Measurements from ENCODE around the gene URI1.
A peak's percentile ranks its signal among the peaks of the same experiment; 100 is the strongest.

URI1 gene

DNA sequence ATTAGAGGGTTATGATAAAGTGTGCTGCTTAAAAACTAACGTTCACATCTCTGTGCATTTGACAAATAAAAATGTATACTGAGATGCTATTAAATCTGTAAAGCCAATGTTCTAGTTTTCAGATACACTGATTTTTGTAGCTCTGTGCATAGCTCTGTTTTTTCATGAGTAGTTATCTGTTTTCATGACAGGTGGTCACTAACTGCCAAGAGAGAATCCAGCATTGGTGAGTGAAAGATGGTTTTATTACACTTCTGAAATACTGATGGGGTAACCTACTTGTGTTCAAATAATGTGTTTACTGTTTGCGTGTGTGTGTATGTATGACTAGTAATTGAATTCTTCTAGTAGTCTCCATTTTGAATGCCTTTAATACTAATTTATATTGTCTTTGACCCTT, 29.0 kb downstream of the URI1 start:
- DNase-seq (ENCODE audit: low spot score), result no peak

DNA sequence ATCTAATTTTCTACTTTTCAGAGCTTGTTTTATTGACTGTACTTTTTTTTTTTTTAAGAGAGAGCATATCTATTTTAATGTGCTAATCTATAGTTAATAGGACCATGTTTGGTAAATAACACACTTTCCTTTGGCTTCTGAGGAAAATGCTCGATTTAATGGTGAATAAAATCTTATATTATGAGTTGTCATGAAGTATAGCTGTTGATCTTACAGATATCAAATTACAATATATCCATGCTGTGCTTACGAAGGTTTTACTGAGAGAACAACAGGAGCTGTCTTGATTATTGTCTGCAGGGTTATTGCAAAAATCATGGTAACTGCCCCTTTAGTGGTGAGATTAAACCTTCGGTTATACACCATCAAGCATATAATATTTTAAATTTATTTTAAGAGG, 29.6 kb downstream of the URI1 start:
- no peak for DNase-seq (ENCODE audit: low spot score)

DNA sequence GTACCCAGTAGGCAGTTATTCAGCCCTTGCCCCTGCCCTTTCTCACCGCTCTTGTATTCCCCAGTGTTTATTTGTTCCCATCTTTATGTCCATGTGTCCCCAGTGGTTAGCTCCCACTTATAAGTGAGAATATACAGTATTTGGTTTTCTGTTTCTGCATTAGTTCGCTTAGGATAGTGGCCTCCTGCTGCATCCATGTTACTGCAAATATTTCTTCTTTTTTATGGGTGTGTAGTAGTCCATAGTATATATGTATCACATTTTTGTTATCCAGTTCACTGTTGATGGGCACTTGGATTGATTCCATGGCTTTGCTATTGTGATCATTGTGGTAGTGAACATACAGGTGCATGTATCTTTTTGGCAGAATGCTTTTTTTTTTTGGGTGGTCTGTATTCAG, 32.7 kb downstream of the URI1 start:
- DNase-seq (ENCODE audit: low spot score), result no peak

DNA sequence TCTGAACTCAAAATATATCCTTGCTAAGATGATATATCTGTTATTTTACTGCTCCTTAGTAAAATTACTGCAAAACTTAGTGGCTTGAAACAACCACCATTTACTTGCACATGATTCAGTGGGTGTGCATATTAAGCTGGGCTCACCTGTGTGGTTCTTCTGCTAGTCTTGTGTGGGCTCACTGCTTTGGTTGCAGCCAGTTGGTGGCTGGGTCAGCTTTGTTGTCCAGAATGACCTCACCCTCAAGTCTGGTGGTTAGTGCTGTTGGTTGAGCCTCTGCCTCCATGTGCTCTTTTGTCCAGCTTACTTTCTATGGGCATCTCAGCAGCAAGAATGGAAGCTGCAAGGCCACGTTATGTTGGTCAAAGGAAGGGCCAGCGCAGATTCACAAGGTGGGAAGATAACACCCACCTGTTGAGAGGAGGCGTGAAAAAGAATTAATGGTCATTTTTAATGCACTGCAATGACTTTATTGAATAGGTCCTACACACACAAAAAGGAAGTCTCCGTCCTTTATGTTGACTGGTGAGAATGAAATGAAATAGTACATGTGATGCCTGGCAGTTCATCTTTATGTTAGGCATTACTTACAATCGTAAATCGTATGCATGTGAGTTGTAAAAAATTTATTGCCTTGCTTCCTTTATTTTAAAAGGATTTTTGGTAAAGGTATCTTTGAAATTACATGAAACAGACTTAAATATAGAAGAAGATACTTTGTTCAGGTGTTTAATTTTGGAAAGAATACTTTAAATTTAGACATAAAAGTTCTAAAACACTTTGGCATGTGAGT, 34.3 kb downstream of the URI1 start:
- DNase-seq (ENCODE audit: low spot score), result no peak

DNA sequence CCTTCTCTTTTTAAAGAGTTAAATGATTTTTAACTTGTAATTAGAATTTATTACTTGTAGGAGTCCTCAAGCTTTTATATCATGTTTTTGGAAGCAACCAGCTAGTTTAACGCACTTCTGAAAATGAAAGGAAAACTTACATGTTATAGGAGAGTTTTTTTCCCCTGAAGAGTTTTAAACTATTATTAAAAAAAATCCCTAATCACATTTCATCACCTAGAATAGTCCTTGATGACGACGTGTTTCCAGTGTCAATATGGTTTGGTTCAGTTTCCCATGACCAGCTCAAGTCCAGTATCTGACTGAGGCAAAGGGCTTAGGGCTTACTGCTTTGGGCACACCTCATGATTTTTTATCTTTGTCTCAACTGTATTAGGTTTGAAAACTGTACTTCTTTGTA, 36.0 kb downstream of the URI1 start:
- DNase-seq (ENCODE audit: low spot score), result no peak

DNA sequence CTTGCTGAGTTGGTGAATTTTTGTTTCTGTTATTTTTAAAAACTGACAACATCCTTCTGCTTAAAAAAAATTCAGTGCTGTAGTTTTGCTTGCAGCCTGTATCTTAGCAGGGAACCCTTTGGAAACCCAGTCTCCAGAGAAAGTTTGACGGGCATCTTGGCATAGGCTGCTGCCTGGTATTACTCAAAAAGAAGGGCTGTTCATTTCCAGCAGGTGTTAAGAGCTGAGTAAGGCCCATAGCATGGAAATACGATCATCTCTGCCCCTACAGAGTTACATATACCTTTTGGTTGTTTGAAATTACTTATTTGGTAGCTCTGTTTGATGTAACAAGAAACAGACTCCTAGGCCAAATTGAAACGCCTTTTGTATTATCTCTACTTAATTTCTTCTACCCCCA, 41.5 kb downstream of the URI1 start:
- no peak for DNase-seq (ENCODE audit: low spot score)

DNA sequence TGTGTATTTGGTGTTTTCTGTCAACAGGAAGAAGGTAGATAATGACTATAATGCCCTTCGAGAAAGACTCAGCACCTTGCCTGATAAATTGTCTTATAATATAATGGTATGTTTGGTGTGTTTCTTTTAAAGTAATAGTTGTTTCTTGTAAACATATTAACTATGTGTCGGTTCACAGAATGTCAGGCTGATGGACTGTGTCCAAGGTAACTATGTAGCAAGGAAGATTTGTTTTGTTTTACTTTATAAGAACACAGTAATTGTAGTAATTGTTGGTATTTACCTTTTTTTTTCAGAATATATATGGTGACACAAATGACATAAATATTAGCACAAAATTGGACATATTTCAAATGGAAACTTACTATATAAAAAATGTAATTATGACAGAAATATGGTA, 43.2 kb downstream of the URI1 start:
- DNase-seq (ENCODE audit: low spot score), result no peak

DNA sequence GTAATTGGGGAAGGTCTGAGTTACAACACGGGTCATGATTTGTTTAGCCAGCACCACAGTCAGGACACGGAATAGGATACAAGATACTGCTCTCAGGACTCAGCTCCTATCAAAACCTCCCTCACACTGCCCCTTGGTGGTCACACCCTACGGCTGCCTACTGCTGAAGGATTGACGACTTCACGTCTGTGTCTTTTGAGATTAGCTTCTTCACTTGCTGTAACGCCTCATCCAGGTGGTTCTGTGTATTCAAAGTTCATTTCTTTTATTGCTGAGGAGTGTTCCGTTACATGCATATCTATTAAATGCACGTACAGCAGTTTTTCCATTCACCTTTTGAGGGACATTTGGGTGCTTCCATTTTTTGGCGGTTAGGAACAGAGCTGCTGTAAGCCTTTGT, 46.3 kb downstream of the URI1 start:
- no peak for DNase-seq (ENCODE audit: low spot score)

DNA sequence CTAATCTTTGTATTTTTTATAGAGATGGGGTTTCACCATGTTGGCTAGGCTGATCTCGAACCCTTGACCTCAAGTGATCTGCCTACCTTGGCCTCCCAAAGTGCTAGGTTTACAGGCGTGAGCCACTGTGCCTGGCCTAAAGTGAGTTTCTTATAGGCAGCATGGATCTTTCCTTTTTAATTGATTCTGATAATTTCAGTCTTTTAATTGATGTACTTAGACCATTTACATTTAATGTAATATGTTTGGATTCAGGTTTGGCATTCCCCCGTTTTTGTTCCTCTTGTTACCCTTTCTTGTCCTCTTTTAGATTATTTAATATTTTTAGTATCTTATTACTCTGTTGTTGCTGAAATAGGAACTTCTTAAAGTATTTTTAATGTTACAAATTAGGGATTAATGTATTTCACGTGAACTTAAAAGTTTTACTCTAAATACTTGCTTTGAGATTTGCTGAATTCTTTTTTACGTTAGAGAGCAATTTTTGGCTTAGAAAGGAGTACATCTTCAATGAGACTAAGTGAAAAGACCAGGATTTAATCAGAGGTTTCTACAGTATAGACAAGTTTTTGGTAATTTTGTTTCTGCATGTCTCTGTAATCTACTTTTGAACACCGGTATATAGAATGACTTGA, 50.3 kb downstream of the URI1 start:
- DNase-seq (ENCODE audit: low spot score), result no peak

DNA sequence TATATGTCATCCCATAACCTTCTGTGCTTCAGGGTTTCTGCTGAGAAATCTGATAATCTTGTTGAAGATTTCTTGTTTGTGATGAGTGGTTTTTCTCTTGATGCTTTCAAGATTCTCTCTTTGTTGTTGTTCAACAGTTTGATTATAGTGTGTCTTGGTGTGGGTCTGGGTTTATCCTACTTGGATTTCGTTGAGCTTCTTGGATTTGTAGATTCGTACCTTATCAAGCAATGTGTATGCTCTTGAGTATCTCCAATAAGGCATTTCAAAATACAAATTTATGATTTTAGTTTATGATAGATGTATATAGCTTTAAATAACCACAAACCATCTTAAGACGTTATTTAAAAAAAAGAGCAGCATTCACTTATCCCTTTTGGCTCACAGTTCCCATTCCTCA, 57.5 kb downstream of the URI1 start:
- DNase-seq (ENCODE audit: low spot score), result no peak

DNA sequence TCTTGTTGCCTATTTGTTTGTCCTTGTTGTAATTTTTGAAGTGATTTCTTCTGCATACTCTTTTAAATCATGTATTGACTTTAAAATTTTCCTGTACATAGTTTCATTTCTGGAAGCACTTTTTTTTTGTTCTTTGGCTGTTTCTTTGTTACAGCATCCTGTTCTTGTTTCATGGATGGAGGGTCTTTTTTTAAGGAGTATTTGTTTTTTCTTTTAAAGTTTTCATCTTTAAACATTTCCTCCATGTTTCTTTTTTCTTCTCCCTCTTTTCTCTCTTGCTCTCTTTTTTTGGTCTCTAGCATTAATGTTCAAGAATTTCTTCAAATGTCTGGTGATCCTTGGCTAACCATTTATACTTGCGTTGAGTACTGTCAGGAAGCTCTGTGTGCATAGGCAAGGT, 58.8 kb downstream of the URI1 start:
- DNase-seq (ENCODE audit: low spot score), result no peak

DNA sequence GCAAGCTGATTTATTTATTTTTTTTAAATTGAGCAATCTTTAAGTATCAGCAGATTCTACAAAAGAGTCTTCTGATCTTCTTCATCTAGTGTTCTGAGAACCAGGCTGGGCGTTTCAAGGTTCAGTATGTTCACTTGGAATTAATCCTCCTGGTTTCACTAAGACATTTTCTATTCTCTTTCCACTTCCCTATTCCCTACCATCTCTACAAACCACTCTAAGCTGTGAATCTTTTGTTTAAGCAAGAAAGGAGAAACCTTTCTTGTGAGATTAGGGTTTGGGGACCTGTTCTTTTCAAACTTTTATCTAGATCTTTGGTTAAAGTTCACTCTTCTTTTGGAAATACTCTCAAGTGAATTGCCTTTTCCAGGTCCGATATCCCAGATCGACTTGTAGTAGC, 59.3 kb downstream of the URI1 start:
- DNase-seq (ENCODE audit: low spot score), result no peak

DNA sequence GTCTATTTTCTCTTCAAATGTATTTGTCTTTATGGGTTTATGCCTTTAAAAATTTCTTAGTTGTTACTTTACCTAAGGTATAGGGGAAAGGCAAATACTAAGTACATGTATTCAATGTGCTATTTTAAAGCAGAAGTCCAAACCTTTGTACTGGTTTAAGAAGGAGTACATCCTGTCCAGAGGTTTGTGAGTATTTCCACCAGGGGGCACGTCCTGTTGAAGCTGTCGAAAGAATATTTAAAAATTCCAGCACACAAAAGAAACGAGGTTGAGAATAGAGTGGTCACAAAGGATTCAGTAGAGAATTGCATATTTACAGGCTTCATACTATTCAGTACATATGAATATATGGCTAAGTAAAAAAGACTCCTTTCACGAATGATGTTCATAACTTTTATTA, 59.8 kb downstream of the URI1 start:
- DNase-seq (ENCODE audit: low spot score), result peak; percentile 26

DNA sequence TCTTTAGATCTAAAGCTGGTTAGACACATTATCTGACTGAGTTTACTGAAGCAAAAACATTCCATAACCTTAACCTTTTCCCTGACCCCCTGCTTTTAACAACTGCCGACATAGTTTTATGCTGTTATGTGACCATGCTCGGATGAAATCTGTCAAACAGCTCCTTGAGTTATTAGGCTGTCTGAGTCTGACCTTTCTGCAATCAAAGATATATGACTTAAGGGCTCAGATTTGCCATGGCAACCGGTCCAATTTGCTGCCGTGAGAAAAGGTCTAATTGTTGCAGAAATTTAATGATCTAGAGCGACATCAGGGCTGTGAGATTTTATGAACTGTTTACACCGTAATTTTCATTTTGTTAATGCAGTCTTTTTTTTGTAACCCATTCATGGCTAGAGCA, 61.8 kb downstream of the URI1 start:
- DNase-seq (ENCODE audit: low spot score), result no peak

DNA sequence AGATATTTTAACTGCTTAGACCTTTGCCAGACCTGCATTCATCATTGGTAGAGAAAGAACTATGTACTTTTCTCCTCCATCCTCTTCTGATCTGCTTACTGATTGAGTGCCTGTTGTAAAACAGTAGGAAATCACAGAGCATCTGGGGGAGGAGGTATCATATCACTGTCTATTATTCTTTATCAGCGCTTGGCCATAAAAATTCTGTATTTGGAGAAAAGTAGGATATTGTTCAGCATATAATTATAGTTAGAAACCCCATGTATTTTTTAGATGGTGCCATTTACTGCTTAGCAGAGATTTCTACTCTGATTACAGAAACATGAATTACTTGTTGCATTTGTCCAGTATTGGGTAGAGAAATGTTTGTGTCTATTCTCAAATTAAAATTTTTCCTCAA, 62.4 kb downstream of the URI1 start:
- no peak for DNase-seq (ENCODE audit: low spot score)

DNA sequence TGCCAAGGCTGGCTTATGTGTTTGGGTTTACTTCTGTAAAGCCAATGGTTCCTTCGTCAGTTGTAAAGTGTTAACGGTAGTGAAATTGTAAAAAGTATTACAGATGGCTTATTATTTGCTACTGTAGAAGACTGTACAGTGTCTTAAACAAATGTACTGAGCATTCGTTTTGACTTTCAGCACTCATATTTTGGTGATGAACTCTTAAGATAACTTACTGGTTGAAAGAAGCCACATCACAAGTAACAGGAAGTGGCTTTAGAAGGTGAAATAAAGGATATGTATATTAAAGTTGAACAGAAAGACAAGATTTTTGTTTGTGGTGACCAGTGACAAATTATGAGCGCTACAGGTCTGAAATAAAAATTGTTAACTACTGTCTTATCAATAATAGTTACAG, 64.2 kb downstream of the URI1 start:
- DNase-seq (ENCODE audit: low spot score), result no peak

DNA sequence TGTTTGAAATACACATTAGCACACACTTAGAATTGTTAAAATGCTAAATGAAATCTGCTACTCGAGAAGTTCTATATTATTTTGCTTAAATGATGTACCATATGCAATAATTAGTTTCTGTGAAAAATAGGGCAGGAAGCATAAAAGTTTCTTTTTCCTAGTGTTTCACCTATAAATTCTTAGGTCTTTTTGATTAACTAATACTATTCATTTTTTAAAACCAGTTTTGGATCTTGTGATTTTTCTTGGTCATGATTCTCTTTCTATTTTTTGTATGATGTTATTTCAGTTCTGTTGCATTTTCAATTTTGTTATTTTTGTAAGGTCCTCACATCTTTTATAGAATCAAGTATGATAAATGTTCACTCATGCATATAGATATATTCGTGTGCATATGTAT, 66.1 kb downstream of the URI1 start:
- DNase-seq (ENCODE audit: low spot score), result no peak

DNA sequence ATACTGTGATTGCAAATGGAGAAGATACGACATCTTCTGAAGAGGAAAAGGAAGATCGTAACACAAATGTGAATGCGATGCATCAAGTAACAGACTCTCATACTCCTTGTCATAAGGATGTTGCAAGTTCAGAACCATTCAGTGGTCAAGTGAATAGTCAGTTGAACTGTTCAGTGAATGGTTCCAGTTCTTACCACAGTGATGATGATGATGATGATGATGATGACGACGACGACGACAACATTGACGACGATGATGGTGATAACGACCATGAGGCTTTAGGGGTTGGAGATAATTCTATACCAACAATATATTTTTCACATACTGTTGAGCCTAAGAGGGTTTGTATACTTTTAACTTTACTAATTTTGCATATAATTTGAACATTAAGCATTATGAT, 67.0 kb downstream of the URI1 start:
- DNase-seq (ENCODE audit: low spot score), result no peak

DNA sequence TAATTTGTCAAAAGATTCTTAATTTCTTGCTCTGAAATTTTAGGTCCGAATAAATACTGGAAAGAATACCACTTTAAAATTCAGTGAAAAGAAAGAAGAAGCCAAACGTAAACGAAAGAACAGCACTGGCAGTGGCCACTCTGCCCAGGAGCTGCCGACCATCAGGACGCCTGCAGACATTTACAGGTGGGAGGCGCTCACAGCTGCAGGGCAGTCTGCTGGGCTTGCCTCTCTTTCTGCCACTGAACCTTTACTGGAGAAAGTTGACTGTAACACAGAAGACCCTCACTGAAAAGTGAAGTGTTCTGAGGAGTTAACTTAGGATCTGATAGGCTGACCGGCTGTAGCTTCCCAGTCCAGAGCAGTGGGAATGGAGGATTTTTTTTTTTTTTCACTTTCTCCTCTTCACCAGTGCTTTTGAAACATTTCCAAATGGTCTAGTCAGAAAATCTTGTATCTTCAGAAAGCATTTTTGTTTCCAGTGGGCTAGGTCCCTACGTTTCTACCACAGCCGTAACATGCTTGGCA, 69.1 kb downstream of the URI1 start:
- DNase-seq (ENCODE audit: low spot score), result no peak

DNA sequence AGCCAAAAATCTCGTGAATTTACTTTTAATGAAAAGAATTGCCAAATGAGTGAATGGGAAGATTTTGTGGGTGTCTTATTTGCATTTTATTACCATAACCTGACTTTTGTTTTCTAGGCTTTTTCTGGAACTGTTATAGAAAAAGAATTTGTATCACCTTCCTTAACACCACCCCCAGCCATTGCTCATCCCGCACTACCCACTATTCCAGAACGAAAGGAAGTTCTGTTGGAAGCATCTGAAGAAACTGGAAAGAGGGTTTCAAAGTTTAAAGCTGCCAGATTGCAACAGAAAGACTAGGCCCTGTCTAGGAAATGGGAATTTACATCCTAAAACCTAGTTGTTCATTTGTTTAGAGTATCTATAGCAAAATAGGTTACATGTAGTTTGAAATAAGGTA, 72.7 kb downstream of the URI1 start:
- no peak for DNase-seq (ENCODE audit: low spot score)

DNA sequence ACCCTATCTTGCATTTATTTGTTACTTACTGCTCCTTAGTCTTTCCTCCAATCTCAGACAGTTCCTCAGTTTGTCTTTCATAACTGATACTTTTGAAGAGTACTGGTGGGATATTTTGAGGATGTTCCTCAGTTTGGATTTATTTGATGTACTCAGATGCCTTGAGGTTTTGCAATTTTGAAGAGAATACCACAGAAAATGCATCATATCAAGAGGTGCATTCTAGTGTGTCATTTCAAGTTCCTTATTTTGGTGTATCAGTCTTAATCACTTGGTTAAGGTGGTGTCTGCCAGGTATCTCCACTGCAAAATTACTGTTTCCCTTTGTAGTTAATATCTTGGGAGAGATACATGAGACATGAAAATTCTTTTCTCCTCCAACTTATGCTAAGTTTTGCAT, 75.1 kb downstream of the URI1 start:
- peak; percentile 15 for DNase-seq (ENCODE audit: low spot score)

DNA sequence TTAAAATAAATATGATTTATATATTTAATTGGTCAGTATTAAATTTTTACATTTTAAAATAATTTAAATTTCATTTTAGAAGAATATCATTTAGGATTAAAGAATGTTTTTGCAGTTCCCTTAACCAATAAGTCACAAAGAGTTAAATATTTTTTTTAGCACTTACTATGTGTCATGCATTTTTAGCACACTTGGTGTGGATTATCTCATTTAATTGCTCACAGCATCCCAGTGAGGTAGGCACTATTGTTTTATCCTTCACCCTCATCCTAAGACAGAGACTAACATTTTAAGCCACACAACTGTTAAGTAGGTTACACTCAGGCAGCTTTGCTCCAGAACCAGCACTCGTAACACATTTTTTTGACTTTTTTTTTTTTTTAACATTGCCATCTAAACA, 78.2 kb downstream of the URI1 start:
- DNase-seq (ENCODE audit: low spot score), result no peak

DNA sequence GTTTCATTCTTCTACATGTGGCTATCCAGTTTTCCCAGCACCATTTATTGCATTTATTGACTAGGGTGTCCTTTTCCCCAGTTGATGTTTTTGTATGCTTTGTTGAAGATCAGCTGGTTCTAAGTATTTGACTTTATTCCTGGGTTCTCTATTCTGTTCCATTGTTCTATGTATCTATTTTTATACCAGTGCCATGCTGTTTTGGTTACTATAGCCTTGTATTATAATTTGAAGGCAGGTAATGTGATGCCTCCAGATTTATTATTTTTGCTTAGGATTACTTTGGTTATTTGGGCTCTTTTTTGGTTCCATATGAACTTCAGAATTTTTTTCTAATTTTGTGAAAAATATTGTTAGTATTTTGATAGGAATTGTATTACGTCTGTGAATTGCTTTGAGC, 80.6 kb downstream of the URI1 start:
- no peak for DNase-seq (ENCODE audit: low spot score)

DNA sequence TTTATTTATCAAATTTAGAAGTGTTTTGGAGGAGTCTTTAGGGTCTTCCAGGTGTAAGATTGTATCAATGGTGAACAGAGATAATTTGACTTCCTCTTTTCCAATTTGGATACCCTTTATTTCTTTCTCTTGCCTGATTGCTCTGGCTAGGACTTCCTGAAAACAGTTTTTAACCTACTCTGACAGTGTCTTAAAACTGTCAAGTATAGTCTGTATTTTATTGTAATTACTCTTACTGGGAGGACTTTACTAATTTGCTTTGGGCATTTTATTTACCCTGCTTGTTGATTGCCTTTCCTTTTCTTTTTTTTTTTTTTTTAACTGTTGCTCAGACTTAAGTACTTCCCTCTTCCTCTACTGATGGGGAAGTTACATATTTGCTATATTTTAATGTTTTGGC, 81.3 kb downstream of the URI1 start:
- no peak for DNase-seq (ENCODE audit: low spot score)
